GM11168 (cell line): Measurements from ENCODE around the gene TMEM132E.

Experiments used
- in situ Hi-C: fragments of 300-500 bp; cut with MboI; formaldehyde crosslinking; loops from one replicate; pipeline ENCODE4 v1.12.0; 2022; ENCODE audit warnings: low sequenced_read_pairs; ENCODE audit not compliant: unreplicated experiment

TMEM132E gene

GRCh38 chr17:34652021-34652555 is 72.7 kb downstream of the TMEM132E start:
- in situ Hi-C loops = no loop called here

- in situ Hi-C loops = no loop called here
Observed at GRCh38 chr17:34653511-34653910, 74.1 kb downstream of the TMEM132E start.

- in situ Hi-C loops = no loop called here
Observed at GRCh38 chr17:34654276-34654880, 75.0 kb downstream of the TMEM132E start.

- in situ Hi-C loops = no loop called here
Observed at GRCh38 chr17:34654881-34655276, 75.5 kb downstream of the TMEM132E start.

- in situ Hi-C loops = no loop called here
Observed at GRCh38 chr17:34656801-34657200, 77.4 kb downstream of the TMEM132E start.

GRCh38 chr17:34658811-34659560 is 79.6 kb downstream of the TMEM132E start:
- in situ Hi-C loops = no loop called here

- in situ Hi-C loops = no loop called here
Observed at GRCh38 chr17:34663714-34664113, 84.3 kb downstream of the TMEM132E start.

GRCh38 chr17:34665150-34665806 is 85.9 kb downstream of the TMEM132E start:
- in situ Hi-C loops = no loop called here

- in situ Hi-C loops = no loop called here
Observed at GRCh38 chr17:34665819-34666763, 86.7 kb downstream of the TMEM132E start.

- in situ Hi-C loops = no loop called here
Observed at GRCh38 chr17:34667656-34668055, 88.3 kb downstream of the TMEM132E start.

GRCh38 chr17:34668206-34668605 is 88.8 kb downstream of the TMEM132E start:
- in situ Hi-C loops = no loop called here

GRCh38 chr17:34669511-34669910 is 90.1 kb downstream of the TMEM132E start:
- in situ Hi-C loops = no loop called here

- in situ Hi-C loops = no loop called here
Observed at GRCh38 chr17:34670618-34671017, 91.2 kb downstream of the TMEM132E start.

GRCh38 chr17:34671191-34671590 is 91.8 kb downstream of the TMEM132E start:
- in situ Hi-C loops = no loop called here

- in situ Hi-C loops = no loop called here
Observed at GRCh38 chr17:34672176-34672785, 92.9 kb downstream of the TMEM132E start.

GRCh38 chr17:34673516-34673915 is 94.1 kb downstream of the TMEM132E start:
- in situ Hi-C loops = no loop called here

- in situ Hi-C loops = no loop called here
Observed at GRCh38 chr17:34673995-34674890, 94.9 kb downstream of the TMEM132E start.

- in situ Hi-C loops = no loop called here
Observed at GRCh38 chr17:34675143-34675542, 95.8 kb downstream of the TMEM132E start.

- in situ Hi-C loops = no loop called here
Observed at GRCh38 chr17:34675605-34676004, 96.2 kb downstream of the TMEM132E start.
